ENCODE measurements around the gene MTCH2.

MTCH2 gene

GRCh38 chr11:47589584-47589976 is 52.8 kb downstream of the MTCH2 start:
- peak; percentile 53 for DNase-seq

GRCh38 chr11:47589118-47589517 is 53.2 kb downstream of the MTCH2 start:
- DNase-seq: no peak

- peak; percentile 77 for DNase-seq
These were observed 54.5 kb downstream of the MTCH2 start for GRCh38 chr11:47587723-47588326.

DNA sequence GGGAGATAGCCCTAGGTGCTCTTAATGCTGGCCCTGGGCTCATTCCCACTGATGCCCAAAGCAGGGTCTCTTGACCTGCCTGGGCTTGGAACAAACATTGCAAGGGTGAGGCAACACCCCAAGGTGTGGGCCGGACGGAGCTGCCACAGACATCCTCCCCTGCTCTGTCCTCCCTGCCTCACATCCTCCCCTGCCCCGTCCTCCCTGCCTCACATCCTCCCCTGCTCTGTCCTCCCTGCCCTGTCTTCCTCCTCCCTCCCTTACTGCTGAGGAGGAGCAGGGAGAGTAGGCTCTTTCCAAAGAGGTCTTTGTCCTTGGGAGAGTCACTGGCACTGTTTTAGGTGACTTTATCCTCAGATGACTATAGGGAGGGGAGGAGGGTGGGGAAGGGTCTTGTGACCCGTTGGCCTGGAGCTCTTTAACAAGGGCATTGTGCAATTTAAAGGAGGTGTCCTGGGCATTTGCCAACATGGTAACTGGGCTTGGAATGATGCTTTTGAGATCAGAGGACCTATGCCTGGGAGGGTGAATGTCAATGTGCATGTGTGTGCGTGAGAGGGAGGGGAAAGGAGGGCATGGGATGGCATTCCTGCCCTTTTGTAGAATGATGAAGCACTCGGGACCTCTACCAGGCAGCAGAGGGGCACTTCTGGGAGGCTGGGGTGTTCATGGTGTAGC is 55.2 kb downstream of the MTCH2 start:
- no peak for DNase-seq

DNA sequence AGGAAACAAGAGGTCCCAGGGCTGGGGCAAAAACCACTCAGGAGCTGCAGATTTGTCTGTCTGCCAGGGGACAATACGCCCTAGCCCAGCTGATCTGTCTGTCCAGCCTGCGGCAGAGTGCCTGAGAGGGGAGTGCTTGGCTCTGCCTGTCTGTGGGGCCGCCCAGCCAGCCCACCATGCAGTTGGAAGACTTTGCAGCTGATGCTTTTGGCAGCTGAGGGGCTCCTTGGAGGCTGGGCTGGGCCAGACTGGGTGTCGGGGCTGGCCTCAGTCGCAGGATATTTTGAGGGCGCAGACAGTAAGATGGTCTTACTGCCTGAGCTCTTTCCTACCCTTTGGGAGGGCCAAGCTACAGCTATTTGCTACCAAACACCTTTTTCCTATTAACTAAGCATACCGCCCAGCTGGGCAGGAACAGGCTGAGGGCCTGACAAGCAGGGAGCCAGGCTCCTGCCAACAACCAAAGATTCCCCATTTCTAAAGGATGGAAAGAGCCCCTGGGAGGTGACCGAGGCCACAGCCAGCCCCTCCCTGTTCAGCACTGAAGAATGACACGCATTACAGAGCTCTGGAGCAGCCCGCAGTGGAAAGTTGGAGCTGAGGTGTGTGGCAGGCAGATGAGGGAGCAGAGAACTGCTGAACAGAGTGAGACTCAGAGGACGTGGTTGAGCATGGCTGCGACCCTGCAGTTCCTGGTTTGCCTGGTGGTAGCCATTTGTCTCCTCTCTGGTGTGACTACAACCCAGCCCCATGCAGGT is 56.1 kb downstream of the MTCH2 start, which contains the start of gene FAM180B:
FAM180B (plus strand) TSS at position 581 of the 758 bp plus-strand sequence; CDS start at position 672, 91 bp downstream.
- DNase-seq: peak; percentile 86

DNA sequence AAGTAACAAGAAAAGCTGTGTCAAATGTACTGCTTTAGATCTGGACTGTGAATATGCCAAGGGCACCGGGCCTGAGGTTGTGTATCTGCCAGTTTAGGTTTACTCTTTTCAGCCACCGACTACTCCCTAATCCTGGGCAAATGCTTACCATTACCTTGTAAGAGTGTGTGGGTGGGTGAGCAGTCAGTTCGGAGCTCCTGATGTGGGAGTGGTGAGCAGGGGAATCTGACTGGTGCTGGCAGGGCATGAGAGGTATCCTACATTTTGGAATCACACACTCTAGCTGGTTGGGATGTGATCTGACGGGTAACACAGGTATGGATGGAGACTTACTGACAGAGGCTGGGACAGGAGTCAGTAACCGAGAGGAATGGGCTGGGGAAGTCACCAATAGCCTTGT is 58.5 kb downstream of the MTCH2 start:
- no peak for DNase-seq

DNA sequence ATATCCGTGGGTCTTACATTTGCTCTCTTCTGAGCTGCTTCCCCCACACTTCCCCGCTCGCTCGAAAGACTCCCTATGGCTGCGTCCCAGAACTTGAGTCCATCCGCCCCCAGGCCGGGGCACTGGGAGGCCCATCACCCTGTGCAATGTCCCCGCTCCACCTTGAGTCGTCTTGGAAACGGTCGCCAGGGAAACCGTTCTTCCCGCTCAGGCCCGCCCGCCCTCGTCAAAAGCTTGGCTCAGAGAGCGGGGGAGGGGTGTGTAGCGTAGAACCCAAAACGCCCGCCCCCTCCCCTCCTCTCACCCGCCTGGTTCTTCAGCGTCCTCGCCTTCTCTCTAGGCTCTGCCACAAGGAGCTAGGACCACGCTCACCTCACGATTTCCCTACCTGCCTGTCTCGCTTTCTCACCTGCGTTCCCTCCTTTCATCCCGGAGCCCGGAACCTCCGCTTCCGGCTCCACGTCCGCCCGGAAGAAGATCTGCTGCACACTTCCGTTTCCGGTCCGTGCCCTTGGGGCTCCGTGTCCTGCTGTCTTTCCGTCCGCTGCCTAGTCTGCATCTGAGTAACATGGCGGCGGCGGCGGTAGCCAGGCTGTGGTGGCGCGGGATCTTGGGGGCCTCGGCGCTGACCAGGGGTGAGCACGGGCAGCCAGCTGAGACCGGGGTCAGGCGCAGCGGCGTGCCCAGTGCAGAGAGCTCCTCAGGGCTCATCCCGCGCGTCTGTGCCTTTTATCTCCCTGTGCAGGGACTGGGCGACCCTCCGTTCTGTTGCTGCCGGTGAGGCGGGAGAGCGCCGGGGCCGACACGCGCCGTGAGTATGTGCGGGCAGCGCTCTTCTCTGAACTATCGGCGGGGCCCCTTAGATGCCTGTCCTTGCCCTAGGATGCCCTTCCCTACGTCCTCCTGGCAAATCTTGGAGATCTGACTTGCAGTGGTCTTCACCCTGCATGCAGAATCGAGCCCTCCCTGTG is 63.5 kb downstream of the MTCH2 start, which contains the start of the genes KBTBD4 and NDUFS3:
KBTBD4 (minus strand) TSS at position 447 of the 971 bp plus-strand sequence; CDS start at position 428, 19 bp downstream.
NDUFS3 (plus strand) TSS at position 551 of the 971 bp plus-strand sequence; CDS start at position 569, 18 bp downstream.
- DNase-seq: peak; percentile 94

DNA sequence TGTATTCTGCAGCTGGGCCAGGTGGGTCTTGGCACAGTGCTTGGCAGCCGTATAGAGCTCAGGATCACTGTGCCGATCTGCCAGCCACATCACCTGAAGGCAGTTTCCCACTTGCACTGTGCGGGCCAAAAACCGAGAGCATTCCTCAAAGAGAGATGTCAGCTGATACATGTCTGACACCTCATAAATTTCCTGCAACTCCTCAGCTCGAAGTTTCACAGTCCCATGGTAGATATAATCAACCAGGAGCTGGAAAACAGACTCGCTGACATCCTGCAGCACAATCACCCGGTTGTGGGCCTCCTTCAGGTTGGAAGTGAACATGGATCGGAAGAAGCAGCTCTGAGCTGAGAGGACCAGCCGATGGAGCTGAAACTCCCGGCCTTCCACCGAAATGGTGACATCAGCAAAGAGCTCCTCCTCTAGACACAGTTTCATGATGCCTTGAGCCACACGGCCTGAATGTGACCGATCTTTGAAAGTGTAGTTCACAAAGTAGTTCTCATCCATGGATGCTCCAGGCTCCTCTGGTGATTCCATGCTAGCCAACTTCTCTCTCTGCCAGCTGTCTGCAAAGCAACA is 64.8 kb downstream of the MTCH2 start:
- DNase-seq: no peak

- no peak for DNase-seq
These were observed 69.0 kb downstream of the MTCH2 start for GRCh38 chr11:47573321-47573720.

DNA sequence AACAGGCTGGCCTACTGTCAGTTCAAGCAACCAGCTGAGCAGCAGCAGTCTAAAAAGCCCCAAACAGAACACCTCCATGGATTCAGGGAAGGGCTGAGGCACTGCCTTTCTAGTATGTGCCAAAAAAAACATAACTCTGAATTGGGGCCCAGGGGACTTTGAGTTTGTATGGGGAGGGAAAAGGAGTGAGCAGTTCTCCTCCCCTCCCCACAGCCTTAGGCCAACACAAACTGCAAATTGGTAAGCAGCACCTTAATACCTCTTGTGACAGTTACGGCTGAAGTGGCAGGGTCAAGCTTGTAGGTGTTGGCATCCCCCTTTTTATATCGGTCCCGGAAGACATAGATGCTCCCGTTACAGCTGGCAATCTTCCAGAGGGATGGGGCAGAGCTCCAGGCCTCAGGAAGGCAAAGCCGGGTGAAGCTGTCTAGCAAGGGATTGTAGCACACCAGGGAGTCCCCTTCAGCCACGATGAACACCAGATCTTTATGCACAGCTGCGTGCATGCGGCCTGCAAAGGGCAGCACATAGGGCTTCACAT is 69.6 kb downstream of the MTCH2 start:
- DNase-seq: no peak

DNA sequence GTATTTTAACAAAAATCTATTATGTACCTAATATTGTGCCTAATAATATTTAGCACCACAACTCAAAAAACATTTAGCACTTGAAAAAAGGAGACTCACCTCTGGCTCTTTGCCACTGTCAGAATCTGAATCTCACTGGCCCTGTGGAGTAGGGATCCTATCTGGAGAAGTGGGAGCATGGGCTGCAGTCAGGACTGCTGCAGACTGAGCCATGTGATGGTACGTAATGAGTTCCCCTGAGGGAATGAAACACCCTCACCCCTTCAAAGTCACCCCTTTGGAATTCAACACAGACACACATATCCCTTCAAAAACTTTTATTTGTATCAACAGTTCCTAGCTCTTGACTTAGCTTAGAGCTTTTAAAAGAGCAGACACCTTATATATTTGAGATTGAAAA is 70.5 kb downstream of the MTCH2 start:
- DNase-seq: no peak

DNA sequence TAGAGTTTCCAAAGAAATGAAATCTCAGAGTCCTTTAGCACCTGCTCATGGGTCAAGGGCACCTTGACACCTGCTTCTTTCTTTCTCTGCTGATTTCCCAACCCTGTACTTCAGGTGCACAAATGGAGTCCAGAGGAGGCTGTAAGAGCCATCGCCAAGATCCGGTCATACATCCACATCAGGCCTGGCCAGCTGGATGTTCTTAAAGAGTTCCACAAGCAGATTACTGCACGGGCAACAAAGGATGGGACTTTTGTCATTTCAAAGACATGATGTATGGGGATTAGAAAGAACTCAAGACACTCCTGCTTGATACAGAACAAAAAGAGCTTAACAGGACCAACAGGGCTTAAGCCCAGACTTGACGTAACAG is 71.0 kb downstream of the MTCH2 start:
- DNase-seq: no peak

DNA sequence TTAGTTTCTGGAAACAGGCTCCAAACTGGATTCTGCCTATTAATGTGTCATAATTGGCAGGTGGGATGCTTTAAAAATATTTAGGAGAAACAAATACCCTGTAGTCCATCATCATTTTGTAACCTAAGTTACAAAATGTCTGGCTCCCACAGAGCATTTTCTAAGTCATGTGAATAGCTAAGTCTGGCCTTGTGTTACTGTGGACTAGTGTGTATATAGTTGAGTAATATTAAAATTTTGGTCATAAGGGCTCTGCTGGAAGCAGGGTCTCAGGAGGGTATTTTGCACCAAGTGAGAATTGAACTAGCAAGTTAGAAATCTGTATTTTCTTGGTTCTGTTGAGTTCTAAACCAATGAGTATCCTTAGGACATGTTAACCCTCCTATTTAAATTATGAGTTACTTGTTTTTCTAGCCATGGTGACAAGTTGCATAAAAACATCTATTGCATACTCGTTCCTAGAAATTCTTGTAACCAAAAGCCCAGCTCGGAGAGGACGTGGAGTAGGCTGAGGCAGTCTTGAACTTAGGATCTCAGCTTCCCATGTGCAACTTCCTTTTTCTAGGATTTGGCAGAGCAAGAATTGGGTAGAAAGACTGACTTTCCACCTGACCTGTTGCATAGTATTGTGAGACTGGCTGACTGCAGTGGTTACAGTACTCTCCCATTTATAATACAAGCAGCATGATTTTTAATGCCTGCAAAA is 71.6 kb downstream of the MTCH2 start:
- DNase-seq: no peak

GRCh38 chr11:47569646-47570045 is 72.7 kb downstream of the MTCH2 start:
- DNase-seq: no peak

Data from femur (tissue), 1 donor.